HCT116 (cell line): ENCODE results near the gene HUS1.

ENCODE experiments used
- ATF3 ChIP-seq: IDR thresholded peaks from 2 replicates; pipeline ENCODE4 v1.6.1; 2012
- CTCF ChIP-seq, 3 experiments: fragments of 200-600 bp in 1 of 3; sonication (generic) in 1 of 3; IDR thresholded peaks in 2 of 3; conservative IDR thresholded peaks in 1 of 3; 2 replicates each; pipeline ENCODE4 v1.5.1; 2012 to 2017; ENCODE audit warnings: low read depth in 2 of 3, low read length in 2 of 3, antibody characterized with exemption in 1 of 3, borderline replicate concordance in 1 of 3, control low read depth in 1 of 3, mild to moderate bottlenecking in 1 of 3, mixed read lengths in 1 of 3, mixed run types in 1 of 3, moderate library complexity in 1 of 3; ENCODE audit not compliant: insufficient read depth in 1 of 3
- EZH2 ChIP-seq: fragments of 200-600 bp; sonication (generic); IDR thresholded peaks from 2 replicates; pipeline ENCODE4 v1.6.1; 2017; ENCODE audit warnings: antibody characterized with exemption, mixed run types
- EZH2phosphoT487 ChIP-seq: fragments of 200-600 bp; IDR thresholded peaks from 2 replicates; pipeline ENCODE4 v1.6.1; 2018; ENCODE audit warnings: antibody characterized with exemption, borderline replicate concordance
- JUND ChIP-seq: IDR thresholded peaks from 2 replicates; pipeline ENCODE4 v1.6.1; 2012
- POLR2A ChIP-seq: IDR thresholded peaks from 2 replicates; pipeline ENCODE4 v1.7.0; 2011; ENCODE audit warnings: borderline replicate concordance; ENCODE audit not compliant: insufficient read depth, insufficient read length; ENCODE audit errors: extremely low read depth
- POLR2AphosphoS5 ChIP-seq: IDR thresholded peaks from 2 replicates; pipeline ENCODE4 v1.6.1; 2011; ENCODE audit warnings: mild to moderate bottlenecking, low read depth, low read length, moderate library complexity
- RAD21 ChIP-seq: IDR thresholded peaks from 2 replicates; pipeline ENCODE4 v1.6.1; 2012; ENCODE audit warnings: low read depth, mild to moderate bottlenecking
- SP1 ChIP-seq: IDR thresholded peaks from 2 replicates; pipeline ENCODE4 v1.6.1; 2012; ENCODE audit warnings: low read depth
- ZNF274 ChIP-seq: fragments of 200-500 bp; sonication (Bioruptor generic); IDR thresholded peaks from 2 replicates; pipeline ENCODE4 v1.6.1; 2014; ENCODE audit warnings: mild to moderate bottlenecking, low read depth, low read length, inconsistent platforms

GRCh38 chr7:48011951-48012350, 32.5 kb upstream of the HUS1 start:
- TF ChIP-seq EZH2 (no peak), ATF3 (no peak), JUND (no peak), SP1 (no peak), POLR2A (no peak), EZH2phosphoT487 (no peak), POLR2AphosphoS5 (no peak), CTCF (IDR thresholded peaks at IDR 0.05 in 2 of 3, conservative IDR thresholded peaks at IDR 0.05 in 1 of 3; ENCODE audit: borderline replicate concordance in 1 of 3, insufficient read depth in 1 of 3, low read depth in 2 of 3, low read length in 2 of 3) (no peak), ZNF274 (no peak), RAD21 (no peak)
